ENCODE measurements around the gene PFKFB1. TPM values are rescaled to one million over a fixed set of nuclear protein-coding genes. Genes with fewer than 3 reads are reported as not detected.
"Not testable (repeated sequence)": the region's sequence is repeated elsewhere in the genome, so short reads cannot be mapped to it uniquely, and the experiment has no call there.

Gene PFKFB1
- polyA plus RNA-seq, 1 donor from 2014 or later, result not detected

GRCh38 chrX:55006827-55007621 is 13.0 kb upstream of the PFKFB1 start:
- H3K27me3 Mint-ChIP-seq, result no peaks in the 10 kb centered on the region
- no peak overlapping the region for H3K27ac Mint-ChIP-seq
- H3K4me1 Mint-ChIP-seq, result no peaks in the 10 kb centered on the region
- H3K9me3 Mint-ChIP-seq, result peaks cover 0 to 2% (median 0%) of the 10 kb centered on the region in 3 donors
- peak overlapping the region in 1 of 4 donors; percentile 52 for H3K4me3 Mint-ChIP-seq
- H3K36me3 Mint-ChIP-seq, result peaks cover 7% of the 10 kb centered on the region

- peaks cover 1 to 5% (median 2%) of the 10 kb centered on the region in 3 donors for H3K4me1 Mint-ChIP-seq
- H3K4me3 Mint-ChIP-seq, result no peak overlapping the region
- H3K36me3 Mint-ChIP-seq, result peaks cover 7% of the 10 kb centered on the region
- no peak overlapping the region for H3K27ac Mint-ChIP-seq
- peaks cover 0 to 2% (median 0%) of the 10 kb centered on the region in 3 donors for H3K9me3 Mint-ChIP-seq
- no peaks in the 10 kb centered on the region for H3K27me3 Mint-ChIP-seq
Observed at GRCh38 chrX:55005256-55005655, 11.3 kb upstream of the PFKFB1 start.

- Mint-ChIP-seq H3K27me3 (no peaks in the 10 kb centered on the region), H3K27ac (no peak overlapping the region), H3K9me3 (peaks cover 0 to 2% (median 0%) of the 10 kb centered on the region in 3 donors), H3K4me1 (peaks cover 4 to 7% (median 5%) of the 10 kb centered on the region in 3 donors), H3K4me3 (peak overlapping the region in 1 of 4 donors; percentile 37), H3K36me3 (peaks cover 7% of the 10 kb centered on the region)
Observed at GRCh38 chrX:55004231-55004630, 10.2 kb upstream of the PFKFB1 start.

- peaks cover 7% of the 10 kb centered on the region for H3K36me3 Mint-ChIP-seq
- H3K4me1 Mint-ChIP-seq, result peaks cover 4 to 9% (median 9%) of the 10 kb centered on the region in 3 donors
- no peaks in the 10 kb centered on the region for H3K9me3 Mint-ChIP-seq
- H3K27me3 Mint-ChIP-seq, result peaks cover 4% of the 10 kb centered on the region
- H3K27ac Mint-ChIP-seq, result peak within 1 kb of the TSS; percentile 91 to 94 (median 92)
- H3K4me3 Mint-ChIP-seq, result peak within 1 kb of the TSS; percentile 91 to 97 (median 94)
Observed at GRCh38 chrX:54999717-55000598, 6.0 kb upstream of the PFKFB1 start, which contains the start of gene APEX2. APEX2 (plus strand) TSS chrX:55000363; CDS start chrX:55000423, 60 bp downstream.

- no peaks in the 10 kb centered on the region for H3K36me3 Mint-ChIP-seq
- H3K4me3 Mint-ChIP-seq, result no peak overlapping the region
- peaks cover 5% of the 10 kb centered on the region for H3K27me3 Mint-ChIP-seq
- H3K4me1 Mint-ChIP-seq, result peaks cover 4 to 9% (median 5%) of the 10 kb centered on the region in 3 donors
- H3K27ac Mint-ChIP-seq, result no peak overlapping the region
- no peaks in the 10 kb centered on the region for H3K9me3 Mint-ChIP-seq
Observed at GRCh38 chrX:54995621-54996020, 1.6 kb upstream of the PFKFB1 start.

GRCh38 chrX:54994668-54995351 is 822 bp upstream of the PFKFB1 start:
- Mint-ChIP-seq H3K36me3 (no peaks in the 10 kb centered on the region), H3K27ac (peak overlapping the region in 1 of 3 donors; percentile 47), H3K27me3 (peaks cover 5% of the 10 kb centered on the region), H3K9me3 (no peaks in the 10 kb centered on the region), H3K4me3 (peak overlapping the region in 1 of 4 donors; percentile 69), H3K4me1 (peaks cover 4 to 5% (median 4%) of the 10 kb centered on the region in 3 donors)

- peaks cover 5% of the 10 kb centered on the region for H3K27me3 Mint-ChIP-seq
- no peak overlapping the region for H3K4me3 Mint-ChIP-seq
- no peak overlapping the region for H3K27ac Mint-ChIP-seq
- H3K9me3 Mint-ChIP-seq, result no peaks in the 10 kb centered on the region
- peaks cover 3 to 4% (median 3%) of the 10 kb centered on the region in 3 donors for H3K4me1 Mint-ChIP-seq
- no peaks in the 10 kb centered on the region for H3K36me3 Mint-ChIP-seq
Observed at GRCh38 chrX:54992911-54993622, 921 bp downstream of the PFKFB1 start.

GRCh38 chrX:54991706-54992105 is 2.3 kb downstream of the PFKFB1 start:
- no peaks in the 10 kb centered on the region for H3K9me3 Mint-ChIP-seq
- no peak overlapping the region for H3K27ac Mint-ChIP-seq
- peaks cover 2% of the 10 kb centered on the region for H3K27me3 Mint-ChIP-seq
- H3K4me1 Mint-ChIP-seq, result peaks cover 3 to 4% (median 3%) of the 10 kb centered on the region in 3 donors
- H3K36me3 Mint-ChIP-seq, result no peaks in the 10 kb centered on the region
- H3K4me3 Mint-ChIP-seq, result no peak overlapping the region

- H3K27ac Mint-ChIP-seq, H3K36me3 Mint-ChIP-seq, H3K27me3 Mint-ChIP-seq, H3K9me3 Mint-ChIP-seq, H3K4me3 Mint-ChIP-seq, H3K4me1 Mint-ChIP-seq: not testable (repeated sequence)
Observed at GRCh38 chrX:54983306-54983705, 10.7 kb downstream of the PFKFB1 start.

- peaks cover 3 to 10% (median 4%) of the 10 kb centered on the region in 3 donors for H3K9me3 Mint-ChIP-seq
- H3K4me3 Mint-ChIP-seq, result no peak overlapping the region
- peaks cover 3% of the 10 kb centered on the region for H3K27me3 Mint-ChIP-seq
- H3K4me1 Mint-ChIP-seq, result peaks cover 0 to 2% (median 0%) of the 10 kb centered on the region in 3 donors
- H3K36me3 Mint-ChIP-seq, result no peaks in the 10 kb centered on the region
- no peak overlapping the region for H3K27ac Mint-ChIP-seq
Observed at GRCh38 chrX:54980334-54980733, 13.7 kb downstream of the PFKFB1 start.

GRCh38 chrX:54979432-54979831 is 14.6 kb downstream of the PFKFB1 start:
- Mint-ChIP-seq H3K27ac (no peak overlapping the region), H3K9me3 (peaks cover 3 to 10% (median 4%) of the 10 kb centered on the region in 3 donors)

GRCh38 chrX:54978448-54978847 is 15.5 kb downstream of the PFKFB1 start:
- Mint-ChIP-seq H3K4me3 (no peak overlapping the region), H3K9me3 (peaks cover 3 to 10% (median 4%) of the 10 kb centered on the region in 3 donors), H3K27ac (no peak overlapping the region), H3K4me1 (no peaks in the 10 kb centered on the region), H3K36me3 (no peaks in the 10 kb centered on the region), H3K27me3 (peaks cover 7% of the 10 kb centered on the region)

More at GRCh38 chrX:54979432-54979831, 14.6 kb downstream of the PFKFB1 start:
- H3K4me3 Mint-ChIP-seq, result no peak overlapping the region
- peaks cover 0 to 2% (median 0%) of the 10 kb centered on the region in 3 donors for H3K4me1 Mint-ChIP-seq
- H3K27me3 Mint-ChIP-seq, result peaks cover 7% of the 10 kb centered on the region
- H3K36me3 Mint-ChIP-seq, result no peaks in the 10 kb centered on the region

- H3K36me3 Mint-ChIP-seq, result no peaks in the 10 kb centered on the region
- H3K4me1 Mint-ChIP-seq, result no peaks in the 10 kb centered on the region
- peaks cover 0 to 4% (median 3%) of the 10 kb centered on the region in 3 donors for H3K9me3 Mint-ChIP-seq
- H3K27me3 Mint-ChIP-seq, result peaks cover 7% of the 10 kb centered on the region
- no peak overlapping the region for H3K27ac Mint-ChIP-seq
- no peak overlapping the region for H3K4me3 Mint-ChIP-seq
Observed at GRCh38 chrX:54977387-54977786, 16.6 kb downstream of the PFKFB1 start.
